Ishikawa (cell line): Measurements from ENCODE around the gene PIWIL4.

Experiments used
- CEBPB ChIP-seq: IDR thresholded peaks from 2 replicates; pipeline ENCODE4 v1.6.1; 2012
- CREB1 ChIP-seq: IDR thresholded peaks from 2 replicates; pipeline ENCODE4 v1.6.1; 2012; ENCODE audit warnings: low read depth
- EGR1 ChIP-seq: IDR thresholded peaks from 2 replicates; pipeline ENCODE4 v1.6.1; 2012
- EP300 ChIP-seq: IDR thresholded peaks from 2 replicates; pipeline ENCODE4 v1.6.1; 2012; ENCODE audit warnings: borderline replicate concordance
- FOXM1 ChIP-seq: IDR thresholded peaks from 2 replicates; pipeline ENCODE4 v1.6.1; 2012; ENCODE audit warnings: low read depth, borderline replicate concordance
- MAX ChIP-seq: IDR thresholded peaks from 2 replicates; pipeline ENCODE4 v1.6.1; 2012
- NFIC ChIP-seq: IDR thresholded peaks from 2 replicates; pipeline ENCODE4 v1.6.1; 2012
- RAD21 ChIP-seq: IDR thresholded peaks from 2 replicates; pipeline ENCODE4 v1.6.1; 2012; ENCODE audit warnings: low read depth
- REST ChIP-seq: IDR thresholded peaks from 2 replicates; pipeline ENCODE4 v1.6.1; 2012; ENCODE audit warnings: low read depth, mild to moderate bottlenecking
- TAF1 ChIP-seq: IDR thresholded peaks from 2 replicates; pipeline ENCODE4 v1.6.1; 2012; ENCODE audit warnings: low read depth, mild to moderate bottlenecking
- TCF12 ChIP-seq: IDR thresholded peaks from 2 replicates; pipeline ENCODE4 v1.6.1; 2012; ENCODE audit warnings: low read depth
- TEAD4 ChIP-seq: IDR thresholded peaks from 2 replicates; pipeline ENCODE4 v1.6.1; 2012
- USF1 ChIP-seq: IDR thresholded peaks from 2 replicates; pipeline ENCODE4 v1.6.1; 2012
- YY1 ChIP-seq: IDR thresholded peaks from 2 replicates; pipeline ENCODE4 v1.6.1; 2012; ENCODE audit warnings: low read depth
- ZBTB7A ChIP-seq: IDR thresholded peaks from 2 replicates; pipeline ENCODE4 v1.6.1; 2012; ENCODE audit warnings: low read depth

The PIWIL4 gene

GRCh38 chr11:94668212-94668793 is 101.1 kb downstream of the PIWIL4 start:
- TF ChIP-seq REST (no peak), TEAD4 (no peak)

- no peak for TF ChIP-seq TEAD4
- TF ChIP-seq ZBTB7A: no peak
- no peak for TF ChIP-seq TCF12
- no peak for TF ChIP-seq TAF1
- TF ChIP-seq NFIC: no peak
- no peak for TF ChIP-seq FOXM1
- TF ChIP-seq MAX: no peak
- TF ChIP-seq CREB1: no peak
- no peak for TF ChIP-seq EP300
- no peak for TF ChIP-seq CEBPB
- TF ChIP-seq REST: no peak
- TF ChIP-seq USF1: no peak
- no peak for TF ChIP-seq YY1
- TF ChIP-seq EGR1: no peak
- TF ChIP-seq RAD21: no peak
Measured at GRCh38 chr11:94669023-94669422, 101.9 kb downstream of the PIWIL4 start.
